ENCODE data around the gene UBE2I. TPM values are rescaled to one million over a fixed set of nuclear protein-coding genes. Genes with fewer than 3 reads are reported as not detected.

UBE2I gene
- total RNA-seq, 1 experiment from 2014 or later, result 212 TPM

DNA sequence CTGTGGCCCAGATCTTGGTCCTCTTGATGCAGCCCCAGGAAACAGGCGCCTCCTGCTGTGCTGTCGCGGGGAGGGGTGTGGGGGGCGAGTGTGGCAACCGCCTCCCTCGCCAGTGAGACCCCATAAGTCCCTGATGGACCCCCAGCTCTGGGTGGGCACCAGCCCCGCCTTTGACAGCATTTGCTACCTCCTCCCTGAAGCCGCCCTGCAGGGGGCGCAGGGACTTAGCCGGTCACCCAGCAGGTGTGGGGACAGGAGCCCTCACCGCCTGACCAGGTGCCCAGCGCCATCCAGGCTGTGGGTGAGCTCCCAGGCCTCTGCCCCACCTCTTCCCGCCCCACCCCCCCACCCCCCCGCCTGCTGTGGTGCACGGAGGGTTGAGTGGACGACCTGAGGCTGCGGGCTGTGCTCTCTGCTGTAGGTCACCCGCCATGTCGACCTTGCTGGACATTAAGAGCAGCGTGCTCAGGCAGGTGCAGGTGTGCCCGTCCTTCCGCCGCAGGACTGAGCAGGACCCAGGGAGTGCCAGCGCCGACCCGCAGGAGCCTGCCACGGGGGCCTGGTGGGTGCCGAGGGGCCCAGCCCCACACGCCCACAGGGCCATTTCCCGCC is 28.8 kb downstream of the UBE2I start:
- Histone ChIP-seq H3K4me1 (ENCODE audit: control insufficient read depth in 1 of 2, insufficient read depth in 2 of 2, low read length in 2 of 2) (peaks cover 6 to 27% of the 10 kb centered on the region in 2 experiments), H3K79me2 (ENCODE audit: insufficient read depth, low read length) (no peaks in the 10 kb centered on the region), H3K4me3 (replicated peaks in 1 of 2; ENCODE audit: low read depth in 1 of 2, low read length in 2 of 2) (no peak overlapping the region), H4K20me1 (ENCODE audit: insufficient read depth) (no peaks in the 10 kb centered on the region), H3K36me3 (ENCODE audit: control insufficient read depth in 1 of 2, insufficient read depth in 2 of 2, low read length in 2 of 2) (no peaks in the 10 kb centered on the region), H3K4me2 (ENCODE audit: low read length) (no peak overlapping the region), H3K27me3 (ENCODE audit: insufficient read depth, low read length) (no peaks in the 10 kb centered on the region), H3K9me2 (ENCODE audit: insufficient read depth) (no peaks in the 10 kb centered on the region), H2AFZ (ENCODE audit: low read depth, low read length, poor library complexity, severe bottlenecking) (no peak overlapping the region), H3K27ac (ENCODE audit: low read depth, low read length) (no peak overlapping the region), H3K9me3 (ENCODE audit: control insufficient read depth in 1 of 2, insufficient read depth in 1 of 2, low read depth in 1 of 2, low read length in 2 of 2) (no peaks in the 10 kb centered on the region), H3K9ac (ENCODE audit: low read length) (no peak overlapping the region)
- intact Hi-C loops (cut with micrococcal nuclease), result no loop called here
- BruUV-seq (replicated peaks), result no TSS peak
- TF ChIP-seq EZH2 (IDR thresholded peaks at IDR 0.05) (no peak), POLR2AphosphoS5 (IDR thresholded peaks at IDR 0.05; ENCODE audit: low read depth, low read length) (no peak), JUND (IDR thresholded peaks at IDR 0.05) (no peak), YY1 (IDR thresholded peaks at IDR 0.05; ENCODE audit: extremely low read depth, insufficient replicate concordance, low read depth, low read length) (no peak), ELF1 (IDR thresholded peaks at IDR 0.05; ENCODE audit: borderline replicate concordance, low read depth) (no peak), RAD21 (IDR thresholded peaks at IDR 0.05; ENCODE audit: low read depth) (no peak)
- TF ChIP-seq, protein P1, sequence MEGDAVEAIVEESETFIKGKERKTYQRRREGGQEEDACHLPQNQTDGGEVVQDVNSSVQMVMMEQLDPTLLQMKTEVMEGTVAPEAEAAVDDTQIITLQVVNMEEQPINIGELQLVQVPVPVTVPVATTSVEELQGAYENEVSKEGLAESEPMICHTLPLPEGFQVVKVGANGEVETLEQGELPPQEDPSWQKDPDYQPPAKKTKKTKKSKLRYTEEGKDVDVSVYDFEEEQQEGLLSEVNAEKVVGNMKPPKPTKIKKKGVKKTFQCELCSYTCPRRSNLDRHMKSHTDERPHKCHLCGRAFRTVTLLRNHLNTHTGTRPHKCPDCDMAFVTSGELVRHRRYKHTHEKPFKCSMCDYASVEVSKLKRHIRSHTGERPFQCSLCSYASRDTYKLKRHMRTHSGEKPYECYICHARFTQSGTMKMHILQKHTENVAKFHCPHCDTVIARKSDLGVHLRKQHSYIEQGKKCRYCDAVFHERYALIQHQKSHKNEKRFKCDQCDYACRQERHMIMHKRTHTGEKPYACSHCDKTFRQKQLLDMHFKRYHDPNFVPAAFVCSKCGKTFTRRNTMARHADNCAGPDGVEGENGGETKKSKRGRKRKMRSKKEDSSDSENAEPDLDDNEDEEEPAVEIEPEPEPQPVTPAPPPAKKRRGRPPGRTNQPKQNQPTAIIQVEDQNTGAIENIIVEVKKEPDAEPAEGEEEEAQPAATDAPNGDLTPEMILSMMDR (IDR thresholded peaks at IDR 0.05 in 2 of 3, conservative IDR thresholded peaks at IDR 0.05 in 1 of 3; ENCODE audit: borderline replicate concordance in 1 of 3, insufficient read depth in 1 of 3, low read depth in 2 of 3, low read length in 2 of 3), result peak in 2 of 3 experiments; percentile 54 to 73; a peak in 4 of 6 replicates
- no peak for DNase-seq (ENCODE audit: low read depth, low spot score)
- ChIA-PET CTCF (interaction anchor here (0.6 kb wide), 1 partner anchor 82 kb away, joined by 3 read pairs; the partner anchor contains the start of gene UQCC4), POLR2A (no interaction called here), RAD21 (ENCODE audit: low non-redundant PET in 1 of 2, low total read pairs in 2 of 2, uncharacterized antibody in 2 of 2, unreplicated experiment in 2 of 2) (no interaction called here)
- no peak for ATAC-seq

All from HCT116 (cell line).